Right ventricle myocardium inferior (tissue), 1 donor: ENCODE measurements around the gene AMY1B. TPM values are rescaled to one million over a fixed set of nuclear protein-coding genes. Genes with fewer than 3 reads are reported as not detected.
A peak's percentile ranks its signal among the peaks of the same experiment; 100 is the strongest.
"Not testable (repeated sequence)": the region's sequence is repeated elsewhere in the genome, so short reads cannot be mapped to it uniquely, and the experiment has no call there.

Experiments used
- ATAC-seq: fragments of 200-7000 bp; cut with Tn5 transposase; one replicate; pipeline ENCODE4 v1.9.1; 2020; ENCODE audit warnings: mild to moderate bottlenecking, moderate library complexity
- DNase-seq: peaks from one replicate; pipeline ENCODE4 v3.0.0; 2021; ENCODE audit errors: missing footprints
- intact Hi-C: fragments of 100-400 bp; cut with DNase I; formaldehyde crosslinking; loops from one replicate; pipeline ENCODE4 v1.11.0; 2022
- long read RNA-seq: library from polyadenylated mRNA; unstranded; transcript quantifications from one replicate; pipeline ENCODE4 v2.0.0, GENCODE V29; 2021
- total RNA-seq: library from RNA; stranded (reverse); fragmentation: NEBNext Ultra II Directional; extraction: Animal tissue kit (Norgen Biotek cat#: 25700); gene quantifications from one replicate; pipeline ENCODE4 v1.2.1, GENCODE V29; 2021
- donor health status: DM: no; HTN: yes; CAD: no; lungs with severe emphysema.

AMY1B gene
- total RNA-seq, result not detected
- long read RNA-seq, result 0 reads

- intact Hi-C loops, ATAC-seq: not testable (repeated sequence)
These were observed at the start of gene AMY1B for GRCh38 chr1:103696110-103696509. AMY1B (minus strand) TSS chr1:103696210; CDS start chr1:103695639, 571 bp downstream.

GRCh38 chr1:103745040-103745439 lies 49.0 kb upstream of the AMY1B start:
- intact Hi-C loops, DNase-seq: not testable (repeated sequence)

More at GRCh38 chr1:103696110-103696509, at the start of gene AMY1B:
- not testable (repeated sequence) for DNase-seq

GRCh38 chr1:103744449-103744848 lies 48.4 kb upstream of the AMY1B start:
- intact Hi-C loops, ATAC-seq, DNase-seq: not testable (repeated sequence)

More at GRCh38 chr1:103745040-103745439, 49.0 kb upstream of the AMY1B start:
- ATAC-seq, result not testable (repeated sequence)

GRCh38 chr1:103738031-103738430 lies 42.0 kb upstream of the AMY1B start:
- intact Hi-C loops, ATAC-seq, DNase-seq: not testable (repeated sequence)

- DNase-seq, intact Hi-C loops, ATAC-seq: not testable (repeated sequence)
These were observed 39.3 kb upstream of the AMY1B start for GRCh38 chr1:103735334-103735733.

- intact Hi-C loops, ATAC-seq, DNase-seq: not testable (repeated sequence)
These were observed 25.5 kb upstream of the AMY1B start for GRCh38 chr1:103721473-103721872.

GRCh38 chr1:103717404-103717803 lies 21.4 kb upstream of the AMY1B start:
- DNase-seq, result peak; percentile 15
- intact Hi-C loops, ATAC-seq: not testable (repeated sequence)

GRCh38 chr1:103710381-103710780 lies 14.4 kb upstream of the AMY1B start:
- intact Hi-C loops, ATAC-seq, DNase-seq: not testable (repeated sequence)

- DNase-seq, intact Hi-C loops, ATAC-seq: not testable (repeated sequence)
These were observed 11.7 kb upstream of the AMY1B start for GRCh38 chr1:103707670-103708069.

- ATAC-seq, intact Hi-C loops, DNase-seq: not testable (repeated sequence)
These were observed 5.2 kb upstream of the AMY1B start for GRCh38 chr1:103701256-103701655.

- DNase-seq, ATAC-seq, intact Hi-C loops: not testable (repeated sequence)
These were observed 4.7 kb upstream of the AMY1B start for GRCh38 chr1:103700669-103701068.

GRCh38 chr1:103697430-103697829 lies 1.4 kb upstream of the AMY1B start:
- intact Hi-C loops, result not testable (repeated sequence)

GRCh38 chr1:103676335-103676734 lies 19.7 kb downstream of the AMY1B start:
- DNase-seq, intact Hi-C loops, ATAC-seq: not testable (repeated sequence)

More at GRCh38 chr1:103697430-103697829, 1.4 kb upstream of the AMY1B start:
- not testable (repeated sequence) for ATAC-seq, DNase-seq

GRCh38 chr1:103655460-103655859 lies 40.5 kb downstream of the AMY1B start, which contains the start of gene AMY1A:
AMY1A (plus strand) TSS chr1:103655760; CDS start chr1:103656331, 571 bp downstream.
- not testable (repeated sequence) for ATAC-seq

GRCh38 chr1:103654133-103654532 lies 41.9 kb downstream of the AMY1B start:
- intact Hi-C loops, DNase-seq, ATAC-seq: not testable (repeated sequence)

More at GRCh38 chr1:103655460-103655859, 40.5 kb downstream of the AMY1B start, which contains the start of gene AMY1A:
- intact Hi-C loops, DNase-seq: not testable (repeated sequence)

GRCh38 chr1:103650889-103651288 lies 45.1 kb downstream of the AMY1B start:
- DNase-seq, intact Hi-C loops, ATAC-seq: not testable (repeated sequence)

- DNase-seq, intact Hi-C loops, ATAC-seq: not testable (repeated sequence)
These were observed 45.7 kb downstream of the AMY1B start for GRCh38 chr1:103650305-103650704.

- intact Hi-C loops, DNase-seq, ATAC-seq: not testable (repeated sequence)
These were observed 52.1 kb downstream of the AMY1B start for GRCh38 chr1:103643908-103644307.

- intact Hi-C loops, ATAC-seq: not testable (repeated sequence)
These were observed 54.8 kb downstream of the AMY1B start for GRCh38 chr1:103641194-103641593.

More at GRCh38 chr1:103641194-103641593, 54.8 kb downstream of the AMY1B start:
- not testable (repeated sequence) for DNase-seq
